KOPT-K1 (cell line): ENCODE results near the gene CNTD1.
"Not testable (repeated sequence)": the region's sequence is repeated elsewhere in the genome, so short reads cannot be mapped to it uniquely, and the experiment has no call there.

Experiments used
- H3K27ac ChIP-seq: fragments of 200-600 bp; sonication (generic); 2 replicates; pipeline ENCODE4 v1.5.1; 2016; ENCODE audit warnings: antibody characterized with exemption, mild to moderate bottlenecking, low read depth, low read length; ENCODE audit not compliant: poor library complexity, severe bottlenecking
- H3K36me3 ChIP-seq: fragments of 200-600 bp; sonication (generic); 2 replicates; pipeline ENCODE4 v1.5.1; 2017; ENCODE audit warnings: antibody characterized with exemption, mild to moderate bottlenecking, low read length, moderate library complexity; ENCODE audit not compliant: insufficient read depth
- H3K9me3 ChIP-seq: fragments of 200-600 bp; sonication (generic); 2 replicates; pipeline ENCODE4 v1.5.1; 2017; ENCODE audit warnings: antibody characterized with exemption, low read length, mild to moderate bottlenecking; ENCODE audit not compliant: insufficient read depth, poor library complexity, severe bottlenecking

Gene CNTD1

GRCh38 chr17:42798383-42799380 is at the start of gene CNTD1, which contains the start of gene COA3:
Gene CNTD1, plus strand, starts transcription at chr17:42798861. Its CDS starts 207 bp downstream, at chr17:42799068.
Gene COA3, minus strand, starts transcription at chr17:42798704. Its CDS starts 23 bp downstream, at chr17:42798681.
- Histone ChIP-seq H3K36me3 (peaks cover 5% of the 10 kb centered on the region; the same call in 1 of the 2 replicates), H3K9me3 (no peaks in the 10 kb centered on the region), H3K27ac (peak within 1 kb of the TSS; percentile 53)

DNA sequence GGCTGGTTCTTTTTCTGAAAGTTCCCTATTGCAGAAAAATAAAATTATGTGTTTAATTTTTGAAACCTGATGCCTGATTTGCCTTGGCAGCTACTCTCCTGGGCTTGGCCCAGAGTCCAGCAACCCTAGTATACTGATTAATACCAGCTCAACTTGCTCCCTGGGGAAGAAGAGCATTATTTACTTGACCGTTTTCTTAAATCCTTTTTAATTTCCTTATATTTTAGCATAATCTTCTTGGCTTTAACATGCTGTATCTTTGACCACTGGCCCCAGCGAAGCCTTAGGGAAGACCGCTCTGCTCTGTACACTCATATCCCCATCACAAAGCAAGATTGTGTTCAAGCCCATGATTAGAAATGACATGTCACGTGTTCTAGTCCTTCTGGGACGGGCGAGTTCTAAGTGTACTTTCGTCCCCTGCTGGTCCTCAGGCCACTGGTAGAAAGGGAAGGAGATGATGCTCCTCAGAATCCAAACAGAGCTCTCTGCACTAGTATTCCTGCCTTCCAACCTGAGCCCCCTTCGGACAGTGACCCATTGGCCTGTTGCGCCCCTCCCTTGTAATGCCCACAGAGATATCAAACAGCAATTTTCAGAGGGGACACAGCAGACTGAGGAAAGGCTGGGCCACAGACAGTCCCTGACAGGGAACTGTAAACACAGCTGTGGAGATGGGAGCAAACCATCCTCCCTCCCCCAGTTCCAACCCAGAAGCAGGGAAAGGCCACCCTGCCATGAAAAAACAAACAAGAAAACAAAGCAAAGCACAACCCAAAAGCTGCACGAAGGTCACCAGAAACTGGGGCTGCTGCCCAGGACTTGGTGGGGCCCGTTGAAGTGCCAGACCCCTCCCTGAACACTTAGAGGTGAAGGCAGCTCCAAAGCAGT is 49.5 kb upstream of the CNTD1 start:
- Histone ChIP-seq H3K9me3 (peaks cover 4% of the 10 kb centered on the region), H3K36me3 (no peaks in the 10 kb centered on the region), H3K27ac (no peak overlapping the region)

GRCh38 chr17:42750739-42751344 is 47.8 kb upstream of the CNTD1 start:
- H3K27ac ChIP-seq, result no peak overlapping the region
- no peaks in the 10 kb centered on the region for H3K9me3 ChIP-seq
- H3K36me3 ChIP-seq, result no peaks in the 10 kb centered on the region

- no peaks in the 10 kb centered on the region for H3K36me3 ChIP-seq
- no peaks in the 10 kb centered on the region for H3K9me3 ChIP-seq
- no peak overlapping the region for H3K27ac ChIP-seq
These were observed 47.0 kb upstream of the CNTD1 start for GRCh38 chr17:42751628-42752027.

- no peak overlapping the region for H3K27ac ChIP-seq
- no peaks in the 10 kb centered on the region for H3K9me3 ChIP-seq
- no peaks in the 10 kb centered on the region for H3K36me3 ChIP-seq
These were observed 43.9 kb upstream of the CNTD1 start for GRCh38 chr17:42754782-42755181.

DNA sequence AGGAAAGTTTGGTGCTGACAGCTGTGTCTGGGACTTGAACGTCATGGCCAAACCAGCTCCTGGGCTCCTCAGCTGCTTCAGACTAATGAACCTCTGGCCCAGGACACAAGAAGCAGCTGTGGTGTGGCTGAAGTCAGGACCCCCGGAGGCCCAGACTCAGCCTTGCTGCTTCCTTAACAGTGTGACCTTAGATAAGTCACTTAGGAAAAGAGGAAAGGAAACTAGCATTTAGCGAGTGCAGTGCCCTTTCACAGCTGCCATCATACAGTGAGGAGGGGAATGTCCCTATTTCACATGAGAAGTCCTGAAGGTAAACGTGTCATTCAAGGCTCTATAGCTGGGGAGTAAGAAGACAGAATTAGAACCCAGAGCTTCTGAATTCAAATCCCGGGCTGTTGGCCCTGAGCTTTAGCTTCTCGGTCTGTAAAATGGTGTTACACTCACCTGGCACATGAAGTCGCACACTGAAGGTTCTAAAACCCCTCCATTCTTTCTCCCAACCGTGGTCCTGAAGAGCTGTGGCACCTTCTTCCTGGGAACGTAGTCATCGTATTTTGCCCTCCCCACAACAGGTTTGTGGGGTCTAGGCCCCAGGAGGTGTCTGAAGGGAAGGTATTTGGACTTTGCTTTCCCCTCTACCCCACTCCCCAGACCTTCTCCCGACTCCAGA is 38.5 kb upstream of the CNTD1 start:
- no peaks in the 10 kb centered on the region for H3K36me3 ChIP-seq
- H3K9me3 ChIP-seq, result no peaks in the 10 kb centered on the region
- H3K27ac ChIP-seq, result no peak overlapping the region

- no peaks in the 10 kb centered on the region for H3K9me3 ChIP-seq
- H3K27ac ChIP-seq, result no peak within 1 kb of the TSS
- no peaks in the 10 kb centered on the region for H3K36me3 ChIP-seq
These were observed 37.7 kb upstream of the CNTD1 start, which contains the start of gene RAMP2 for GRCh38 chr17:42760652-42761581. Gene RAMP2, plus strand, starts transcription at chr17:42761227. Its CDS starts 35 bp downstream, at chr17:42761262.

- Histone ChIP-seq H3K9me3 (no peaks in the 10 kb centered on the region), H3K27ac (no peak overlapping the region), H3K36me3 (no peaks in the 10 kb centered on the region)
These were observed 37.0 kb upstream of the CNTD1 start for GRCh38 chr17:42761638-42762037.

DNA sequence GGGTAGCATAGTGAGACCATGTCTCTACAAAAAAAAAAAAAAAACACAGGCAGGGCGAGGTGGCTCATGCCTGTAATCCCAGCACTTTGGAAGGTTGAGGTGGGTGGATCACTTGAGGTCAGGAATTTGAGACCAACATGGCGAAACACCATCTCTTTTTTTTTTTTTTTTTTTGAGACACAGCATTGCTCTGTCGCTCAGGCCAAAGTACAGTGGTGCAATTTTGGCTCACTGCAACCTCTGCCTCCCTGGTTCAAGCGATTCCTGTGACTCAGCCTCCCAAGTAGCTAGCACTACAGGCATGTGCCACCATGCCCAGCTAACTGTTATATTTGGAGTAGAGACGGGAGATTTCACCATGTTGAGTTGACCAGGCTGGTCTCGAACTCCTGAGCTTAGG is 32.5 kb upstream of the CNTD1 start:
- H3K27ac ChIP-seq, result no peak overlapping the region

DNA sequence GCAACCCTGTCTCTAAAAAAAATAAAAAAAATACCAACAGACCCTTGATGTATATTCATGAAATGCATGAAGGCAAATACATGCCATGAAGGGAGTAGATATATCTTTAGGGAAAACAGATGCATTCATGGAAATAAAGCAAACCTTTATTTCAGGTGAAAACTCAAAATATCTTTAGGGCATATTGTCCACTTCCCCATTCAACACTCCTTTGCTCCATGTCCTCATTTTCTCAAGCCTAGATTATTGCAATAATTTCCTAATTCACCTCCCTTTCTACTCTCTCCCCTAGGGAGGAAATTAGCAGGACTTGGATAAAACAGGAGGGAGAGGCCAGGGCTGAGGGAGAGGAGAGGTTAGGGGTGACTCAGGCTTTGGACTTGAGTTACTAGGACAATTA is 31.1 kb upstream of the CNTD1 start:
- H3K36me3 ChIP-seq, result no peaks in the 10 kb centered on the region
- no peak overlapping the region for H3K27ac ChIP-seq
- no peaks in the 10 kb centered on the region for H3K9me3 ChIP-seq

More for the DNA sequence above, 32.5 kb upstream of the CNTD1 start:
- no peaks in the 10 kb centered on the region for H3K36me3 ChIP-seq
- no peaks in the 10 kb centered on the region for H3K9me3 ChIP-seq

DNA sequence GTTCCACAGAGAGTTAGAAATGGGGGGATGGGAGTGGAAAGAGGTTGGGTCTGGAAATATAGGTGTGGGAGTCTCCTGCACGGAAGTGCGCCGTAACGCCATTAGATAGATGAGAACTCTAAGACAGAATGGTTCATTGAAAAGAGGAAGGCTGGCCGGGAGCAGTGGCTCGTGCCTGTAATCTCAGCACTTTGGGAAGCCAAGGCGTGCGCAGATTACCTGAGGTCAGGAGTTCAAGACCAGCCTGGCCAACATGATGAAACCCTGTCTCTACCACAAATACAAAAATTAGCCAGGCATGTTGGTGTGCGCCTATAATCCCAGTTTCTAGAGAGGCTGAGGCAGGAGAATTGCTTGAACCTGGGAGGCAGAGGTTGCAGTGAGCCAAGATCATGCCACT is 30.7 kb upstream of the CNTD1 start:
- H3K9me3 ChIP-seq, H3K27ac ChIP-seq, H3K36me3 ChIP-seq: not testable (repeated sequence)

DNA sequence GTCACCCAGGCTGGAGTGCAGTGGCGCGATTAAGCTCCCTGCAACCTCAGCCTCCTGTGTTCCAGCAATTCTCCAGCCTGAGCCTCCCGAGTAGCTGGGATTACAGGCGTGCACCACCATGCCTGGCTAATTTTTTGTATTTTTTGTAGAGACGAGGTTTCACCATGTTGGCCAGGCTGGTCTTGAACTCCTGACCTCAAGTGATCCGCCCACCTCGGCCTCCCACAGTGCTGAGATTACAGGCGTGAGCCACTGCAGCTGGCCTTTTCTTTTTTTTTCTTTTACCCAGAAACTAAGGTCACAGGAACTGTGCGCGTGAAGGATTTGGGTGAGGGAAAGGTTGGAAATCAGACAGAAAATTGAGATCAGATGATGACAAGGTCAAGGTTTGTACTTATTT is 28.7 kb upstream of the CNTD1 start:
- not testable (repeated sequence) for H3K36me3 ChIP-seq, H3K9me3 ChIP-seq, H3K27ac ChIP-seq

GRCh38 chr17:42772945-42773289 is 25.7 kb upstream of the CNTD1 start:
- Histone ChIP-seq H3K36me3 (peaks cover 30% of the 10 kb centered on the region), H3K27ac (peak overlapping the region; percentile 77)

More at GRCh38 chr17:42772945-42773289, 25.7 kb upstream of the CNTD1 start:
- H3K9me3 ChIP-seq, result no peaks in the 10 kb centered on the region
